DOHH2 (cell line): Measurements from ENCODE around the gene ST8SIA6.

Experiments
- H3F3A ChIP-seq: fragments of 200-600 bp; sonication (generic), shearing (Covaris generic); 2 replicates; pipeline ENCODE4 v1.6.0; 2016; ENCODE audit warnings: antibody characterized with exemption, mild to moderate bottlenecking; ENCODE audit not compliant: control insufficient read depth, insufficient read depth
- H3K27ac ChIP-seq: fragments of 200-600 bp; sonication (generic); 2 replicates; pipeline ENCODE4 v1.5.1; 2014; ENCODE audit warnings: low read depth, mild to moderate bottlenecking, low read length, moderate library complexity
- H3K27me3 ChIP-seq: fragments of 200-600 bp; sonication (generic); 2 replicates; pipeline ENCODE4 v1.6.1; 2014; ENCODE audit warnings: mild to moderate bottlenecking, low read length, mixed read lengths; ENCODE audit not compliant: control insufficient read depth
- H3K36me3 ChIP-seq: fragments of 200-600 bp; sonication (generic); 2 replicates; pipeline ENCODE4 v1.6.1; 2014; ENCODE audit warnings: mild to moderate bottlenecking, low read length, moderate library complexity, mixed read lengths; ENCODE audit not compliant: control insufficient read depth
- H3K4me1 ChIP-seq: fragments of 200-600 bp; sonication (generic); 2 replicates; pipeline ENCODE4 v1.6.1; 2014; ENCODE audit warnings: mild to moderate bottlenecking, low read length, mixed read lengths; ENCODE audit not compliant: control insufficient read depth
- H3K4me2 ChIP-seq: fragments of 200-600 bp; sonication (generic); 2 replicates; pipeline ENCODE4 v1.6.0; 2014; ENCODE audit warnings: mild to moderate bottlenecking, low read length, moderate library complexity
- H3K4me3 ChIP-seq: fragments of 200-600 bp; sonication (generic); 2 replicates; pipeline ENCODE4 v1.5.1; 2014; ENCODE audit warnings: mild to moderate bottlenecking, low read length, mixed read lengths
- H3K79me2 ChIP-seq: fragments of 200-600 bp; sonication (generic); 2 replicates; pipeline ENCODE4 v1.6.1; 2014; ENCODE audit warnings: mild to moderate bottlenecking, low read length, mixed read lengths; ENCODE audit not compliant: control insufficient read depth
- H3K9me2 ChIP-seq: fragments of 200-600 bp; sonication (generic); replicated peaks from 2 replicates; pipeline ENCODE4 v1.6.1; 2014; ENCODE audit warnings: mild to moderate bottlenecking, low read length, mixed read lengths; ENCODE audit not compliant: control insufficient read depth
- H3K9me3 ChIP-seq: fragments of 200-600 bp; sonication (generic); 2 replicates; pipeline ENCODE4 v1.6.1; 2014; ENCODE audit warnings: antibody characterized with exemption, low read length, mixed read lengths; ENCODE audit not compliant: control insufficient read depth, insufficient read depth
- H4K20me1 ChIP-seq: fragments of 200-600 bp; sonication (generic); 2 replicates; pipeline ENCODE4 v1.6.0; 2014; ENCODE audit warnings: low read depth, mild to moderate bottlenecking, antibody characterized with exemption, low read length, moderate library complexity; ENCODE audit not compliant: control insufficient read depth, insufficient read depth
- CTCF ChIP-seq: fragments of 200-600 bp; sonication (generic); IDR thresholded peaks from one replicate; pipeline ENCODE4 v1.5.1; 2014; ENCODE audit warnings: antibody characterized with exemption, mild to moderate bottlenecking, low read depth, low read length; ENCODE audit not compliant: poor library complexity, severe bottlenecking
- EZH2phosphoT487 ChIP-seq: fragments of 200-600 bp; sonication (generic); IDR thresholded peaks from 2 replicates; pipeline ENCODE4 v1.6.1; 2017; ENCODE audit warnings: borderline replicate concordance, mild to moderate bottlenecking, antibody characterized with exemption, low read length, moderate library complexity, mixed read lengths

ST8SIA6 gene

GRCh38 chr10:17473228-17473950, 19.0 kb upstream of the ST8SIA6 start:
- Histone ChIP-seq H3K4me2 (no peak overlapping the region), H3K9me2 (no peaks in the 10 kb centered on the region)
- no peak for TF ChIP-seq EZH2phosphoT487
- no peak for TF ChIP-seq CTCF

GRCh38 chr10:17472481-17473227, 18.3 kb upstream of the ST8SIA6 start:
- no peaks in the 10 kb centered on the region for H3K9me3 ChIP-seq
- H3K9me2 ChIP-seq = no peaks in the 10 kb centered on the region
- H3K4me2 ChIP-seq = no peak overlapping the region
- H3K36me3 ChIP-seq = no peaks in the 10 kb centered on the region
- H3K79me2 ChIP-seq = no peaks in the 10 kb centered on the region
- H3K4me3 ChIP-seq = no peak overlapping the region
- H3K27ac ChIP-seq = no peak overlapping the region
- H3F3A ChIP-seq = no peaks in the 10 kb centered on the region
- H3K27me3 ChIP-seq = no peaks in the 10 kb centered on the region
- TF ChIP-seq CTCF (no peak), EZH2phosphoT487 (no peak)
- H3K4me1 ChIP-seq = no peaks in the 10 kb centered on the region
- H4K20me1 ChIP-seq = no peaks in the 10 kb centered on the region

More at GRCh38 chr10:17473228-17473950, 19.0 kb upstream of the ST8SIA6 start:
- H3K27me3 ChIP-seq = no peaks in the 10 kb centered on the region
- H3K9me3 ChIP-seq = no peaks in the 10 kb centered on the region
- H3K27ac ChIP-seq = no peak overlapping the region
- H3K4me1 ChIP-seq = no peaks in the 10 kb centered on the region
- H3K36me3 ChIP-seq = no peaks in the 10 kb centered on the region
- no peaks in the 10 kb centered on the region for H3F3A ChIP-seq
- no peaks in the 10 kb centered on the region for H4K20me1 ChIP-seq
- H3K79me2 ChIP-seq = no peaks in the 10 kb centered on the region
- no peak overlapping the region for H3K4me3 ChIP-seq

DNA sequence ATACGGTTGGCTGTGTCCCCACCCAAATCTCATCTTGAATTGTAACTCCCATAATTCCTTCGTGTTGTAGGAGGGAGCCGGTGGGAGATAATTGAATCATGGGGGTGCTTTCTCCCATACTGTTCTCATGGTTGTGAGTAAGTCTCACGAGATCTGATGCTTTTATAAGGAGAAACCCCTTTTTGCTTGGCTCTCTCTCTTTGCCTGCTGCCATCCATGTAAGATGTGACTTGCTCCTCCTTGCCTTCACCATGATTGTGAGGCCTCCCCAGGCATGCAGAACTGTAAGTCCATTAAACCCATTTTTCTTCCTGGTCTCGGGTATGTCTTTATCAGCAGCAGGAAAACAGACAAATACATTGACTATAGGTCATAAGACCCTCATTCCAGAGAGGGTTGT, 15.9 kb upstream of the ST8SIA6 start:
- H3K4me3 ChIP-seq = no peak overlapping the region
- no peaks in the 10 kb centered on the region for H3K9me3 ChIP-seq
- H4K20me1 ChIP-seq = no peaks in the 10 kb centered on the region
- no peaks in the 10 kb centered on the region for H3F3A ChIP-seq
- H3K27me3 ChIP-seq = no peaks in the 10 kb centered on the region
- H3K4me1 ChIP-seq = no peaks in the 10 kb centered on the region
- TF ChIP-seq EZH2phosphoT487 = no peak
- H3K79me2 ChIP-seq = no peaks in the 10 kb centered on the region
- H3K27ac ChIP-seq = no peak overlapping the region
- no peak overlapping the region for H3K4me2 ChIP-seq
- no peaks in the 10 kb centered on the region for H3K36me3 ChIP-seq
- H3K9me2 ChIP-seq = no peaks in the 10 kb centered on the region
